Body of pancreas (tissue), 4 donors: ENCODE data around the gene CFB. TPM values are rescaled to one million over a fixed set of nuclear protein-coding genes. Genes with fewer than 3 reads are reported as not detected.

Experiments used
- ATAC-seq: fragments of 150-250 bp; one replicate; pipeline ENCODE4 v1.9.1; 2016
- DNase-seq, 4 donors: peaks; one replicate each; pipeline ENCODE4 v3.0.0-alpha.2; 2019
- H3K27ac ChIP-seq, 4 donors: fragments of 200-600 bp; sonication (generic); 1 replicate in 3 of 4; 2 replicates in 1 of 4; pipeline versions ENCODE4 v1.5.1 to v1.6.1; 2016 to 2019; ENCODE audit warnings: mild to moderate bottlenecking in 1 of 4, mixed read lengths in 1 of 4, moderate library complexity in 1 of 4
- H3K27me3 ChIP-seq, 2 donors: fragments of 200-600 bp; sonication (generic); one replicate each; pipeline ENCODE4 v1.6.0; 2016; ENCODE audit warnings: mild to moderate bottlenecking in 1 of 2
- H3K36me3 ChIP-seq, 2 donors: fragments of 200-600 bp; sonication (generic); replicated peaks in 1 of 2; 2 replicates each; pipeline ENCODE4 v1.5.1; 2016; ENCODE audit warnings: low read depth in 2 of 2; ENCODE audit not compliant: insufficient read depth in 1 of 2
- H3K4me1 ChIP-seq: fragments of 200-600 bp; sonication (generic); one replicate; pipeline ENCODE4 v1.6.0; 2016
- H3K4me3 ChIP-seq, 2 donors: fragments of 200-600 bp; sonication (generic); 1 replicate in 1 of 2; 2 replicates in 1 of 2; pipeline ENCODE4 v1.5.1; 2016 to 2019
- H3K9me3 ChIP-seq, 3 donors: fragments of 200-600 bp; sonication (generic); 1 replicate in 2 of 3; 2 replicates in 1 of 3; pipeline ENCODE4 v1.5.1; 2016
- POLR2A ChIP-seq, 3 donors: fragments of 450-650 bp; IDR thresholded peaks; one replicate each; pipeline ENCODE4 v1.6.1; 2016; ENCODE audit warnings: antibody characterized with exemption in 3 of 3, mild to moderate bottlenecking in 2 of 3
- WGBS, 2 donors: methylation state at CpG; one replicate each; pipeline ENCODE4 v1.1.5; 2017; 5-methylcytosine and 5-hydroxymethylcytosine counted together
- intact Hi-C: fragments of 100-400 bp; cut with DNase I; formaldehyde crosslinking; loops from one replicate; pipeline ENCODE4 v1.15.1; 2023
- total RNA-seq, 2 donors: library from RNA; depleted of rRNA; stranded (reverse); fragments of >200 nt; gene quantifications; one replicate each; pipeline ENCODE4 v1.1.0, GENCODE V29; 2016
- TF ChIP-seq, protein P1 (sequence below), 7 experiments: fragments of 450-650 bp in 4 of 7; fragments of 200-600 bp in 3 of 7; sonication (generic) in 3 of 7; IDR thresholded peaks; one replicate each; pipeline ENCODE4 v1.5.1; 2016 to 2019; ENCODE audit warnings: antibody characterized with exemption in 7 of 7

The CFB gene
- 10 to 100 TPM; 21.0 to 33.9 TPM for total RNA-seq

DNA sequence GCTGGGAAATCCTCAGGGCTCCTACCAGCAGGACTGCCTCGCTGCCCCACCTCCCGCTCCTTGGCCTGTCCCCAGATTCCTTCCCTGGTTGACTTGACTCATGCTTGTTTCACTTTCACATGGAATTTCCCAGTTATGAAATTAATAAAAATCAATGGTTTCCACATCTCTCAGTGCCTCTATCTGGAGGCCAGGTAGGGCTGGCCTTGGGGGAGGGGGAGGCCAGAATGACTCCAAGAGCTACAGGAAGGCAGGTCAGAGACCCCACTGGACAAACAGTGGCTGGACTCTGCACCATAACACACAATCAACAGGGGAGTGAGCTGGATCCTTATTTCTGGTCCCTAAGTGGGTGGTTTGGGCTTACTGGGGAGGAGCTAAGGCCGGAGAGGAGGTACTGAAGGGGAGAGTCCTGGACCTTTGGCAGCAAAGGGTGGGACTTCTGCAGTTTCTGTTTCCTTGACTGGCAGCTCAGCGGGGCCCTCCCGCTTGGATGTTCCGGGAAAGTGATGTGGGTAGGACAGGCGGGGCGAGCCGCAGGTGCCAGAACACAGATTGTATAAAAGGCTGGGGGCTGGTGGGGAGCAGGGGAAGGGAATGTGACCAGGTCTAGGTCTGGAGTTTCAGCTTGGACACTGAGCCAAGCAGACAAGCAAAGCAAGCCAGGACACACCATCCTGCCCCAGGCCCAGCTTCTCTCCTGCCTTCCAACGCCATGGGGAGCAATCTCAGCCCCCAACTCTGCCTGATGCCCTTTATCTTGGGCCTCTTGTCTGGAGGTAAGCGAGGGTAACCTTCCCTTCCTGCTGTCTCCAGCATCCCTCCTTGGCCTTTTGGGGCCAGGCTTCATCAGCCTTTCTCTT lies at the start of gene CFB:
Gene CFB, plus strand, starts transcription at position 589 of the 863 bp plus-strand sequence. Its CDS starts 127 bp downstream, at position 716.
- Histone ChIP-seq H3K27ac (peak within 1 kb of the TSS; percentile 86 to 88 (median 87)), H3K27me3 (no peaks in the 10 kb centered on the region), H3K9me3 (no peaks in the 10 kb centered on the region), H3K4me3 (no peak within 1 kb of the TSS), H3K4me1 (peaks cover 16% of the 10 kb centered on the region), H3K36me3 (no peaks in the 10 kb centered on the region)
- peak; percentile 66 to 91 (median 79) for DNase-seq
- WGBS, 2 donors = 31 to 36% methylated on average over 8 to 11 of the region's 11 CpGs
- peak; percentile 87 for ATAC-seq
- TF ChIP-seq, protein P1, sequence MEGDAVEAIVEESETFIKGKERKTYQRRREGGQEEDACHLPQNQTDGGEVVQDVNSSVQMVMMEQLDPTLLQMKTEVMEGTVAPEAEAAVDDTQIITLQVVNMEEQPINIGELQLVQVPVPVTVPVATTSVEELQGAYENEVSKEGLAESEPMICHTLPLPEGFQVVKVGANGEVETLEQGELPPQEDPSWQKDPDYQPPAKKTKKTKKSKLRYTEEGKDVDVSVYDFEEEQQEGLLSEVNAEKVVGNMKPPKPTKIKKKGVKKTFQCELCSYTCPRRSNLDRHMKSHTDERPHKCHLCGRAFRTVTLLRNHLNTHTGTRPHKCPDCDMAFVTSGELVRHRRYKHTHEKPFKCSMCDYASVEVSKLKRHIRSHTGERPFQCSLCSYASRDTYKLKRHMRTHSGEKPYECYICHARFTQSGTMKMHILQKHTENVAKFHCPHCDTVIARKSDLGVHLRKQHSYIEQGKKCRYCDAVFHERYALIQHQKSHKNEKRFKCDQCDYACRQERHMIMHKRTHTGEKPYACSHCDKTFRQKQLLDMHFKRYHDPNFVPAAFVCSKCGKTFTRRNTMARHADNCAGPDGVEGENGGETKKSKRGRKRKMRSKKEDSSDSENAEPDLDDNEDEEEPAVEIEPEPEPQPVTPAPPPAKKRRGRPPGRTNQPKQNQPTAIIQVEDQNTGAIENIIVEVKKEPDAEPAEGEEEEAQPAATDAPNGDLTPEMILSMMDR (IDR thresholded peaks at IDR 0.05) = no peak
- TF ChIP-seq POLR2A (IDR thresholded peaks at IDR 0.05) = peak in 2 of 3 donors; percentile 71 to 83
- intact Hi-C loops = no loop called here

DNA sequence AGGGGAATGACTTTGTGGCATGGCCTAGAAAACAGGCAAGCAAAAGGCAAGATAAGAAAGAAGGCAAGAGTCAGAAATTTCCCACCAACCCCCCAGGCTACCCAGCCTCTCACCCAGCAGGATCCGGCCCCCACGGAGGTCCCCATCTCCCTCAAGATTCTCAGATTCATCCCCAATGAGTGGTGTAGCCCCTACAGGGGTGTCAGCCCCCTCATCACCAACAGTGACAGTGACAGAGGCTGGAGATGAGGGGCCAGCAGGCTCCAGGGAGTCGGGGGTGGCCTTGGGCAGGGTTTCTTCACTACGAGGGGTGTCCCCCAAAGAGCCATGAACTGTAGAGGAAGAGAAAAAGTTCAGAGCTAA lies 49.4 kb upstream of the CFB start:
- Histone ChIP-seq H3K4me1 (peaks cover 32% of the 10 kb centered on the region), H3K4me3 (no peak overlapping the region), H3K9me3 (no peaks in the 10 kb centered on the region), H3K27ac (peak overlapping the region in 3 of 4 donors; percentile 80 to 87 (median 86)), H3K36me3 (peaks cover 0 to 2% of the 10 kb centered on the region in 2 donors), H3K27me3 (no peaks in the 10 kb centered on the region)
- DNase-seq (no peak), ATAC-seq (no peak)
- WGBS, 2 donors = 47 to 51% methylated on average over 4 of the region's 4 CpGs
- intact Hi-C loops = no loop called here
- TF ChIP-seq, protein P1 (IDR thresholded peaks at IDR 0.05) = no peak
- no peak for TF ChIP-seq POLR2A (IDR thresholded peaks at IDR 0.05)

DNA sequence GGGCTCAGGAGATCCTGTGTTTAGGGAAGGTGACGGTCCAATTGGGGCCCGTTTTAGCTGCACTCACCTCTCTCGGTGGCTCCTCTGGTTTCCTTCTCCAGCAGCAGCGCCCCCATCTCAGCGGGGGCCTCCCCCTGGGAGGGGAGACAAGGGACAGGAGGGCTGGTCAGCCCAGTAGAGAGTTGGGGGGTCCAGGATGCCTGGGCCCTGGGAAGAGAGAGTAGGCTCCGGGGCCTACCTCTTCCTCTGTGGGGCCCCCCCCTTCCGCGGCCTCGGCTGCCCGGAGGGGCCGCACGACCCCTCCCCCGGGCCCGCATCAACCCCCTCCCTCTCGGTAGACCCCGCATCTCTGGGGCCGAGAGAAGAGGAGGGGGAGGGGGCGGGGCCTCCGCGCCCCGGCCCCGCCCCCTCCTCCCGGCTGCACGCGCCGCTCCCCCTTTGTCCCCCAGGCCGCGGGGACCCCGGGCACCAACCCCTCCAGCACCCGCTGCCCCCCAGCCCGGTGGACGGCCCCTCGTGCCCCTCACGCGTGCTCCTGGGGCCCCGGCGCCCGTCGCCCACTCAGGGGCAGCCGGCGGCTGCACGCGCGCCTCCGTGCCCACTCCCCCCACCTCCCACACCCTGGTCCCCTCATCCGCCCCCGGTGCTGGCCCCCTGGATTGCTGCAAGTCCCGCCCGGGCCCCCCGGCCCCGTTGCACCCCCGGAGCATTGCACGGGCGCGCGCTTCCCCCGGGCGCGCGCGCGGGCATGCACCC lies 48.9 kb upstream of the CFB start:
- WGBS, 2 donors = 1 to 4% methylated on average over 6 to 14 of the region's 62 CpGs
- H3K4me3 ChIP-seq = peak overlapping the region; percentile 81 to 89
- intact Hi-C loops = no loop called here
- no peaks in the 10 kb centered on the region for H3K9me3 ChIP-seq
- peak overlapping the region in 3 of 4 donors; percentile 80 to 87 (median 86) for H3K27ac ChIP-seq
- H3K27me3 ChIP-seq = no peaks in the 10 kb centered on the region
- peaks cover 33% of the 10 kb centered on the region for H3K4me1 ChIP-seq
- DNase-seq = no peak
- TF ChIP-seq, protein P1 (IDR thresholded peaks at IDR 0.05) = no peak
- no peak for TF ChIP-seq POLR2A (IDR thresholded peaks at IDR 0.05)
- H3K36me3 ChIP-seq = peaks cover 0 to 2% of the 10 kb centered on the region in 2 donors
- no peak for ATAC-seq

DNA sequence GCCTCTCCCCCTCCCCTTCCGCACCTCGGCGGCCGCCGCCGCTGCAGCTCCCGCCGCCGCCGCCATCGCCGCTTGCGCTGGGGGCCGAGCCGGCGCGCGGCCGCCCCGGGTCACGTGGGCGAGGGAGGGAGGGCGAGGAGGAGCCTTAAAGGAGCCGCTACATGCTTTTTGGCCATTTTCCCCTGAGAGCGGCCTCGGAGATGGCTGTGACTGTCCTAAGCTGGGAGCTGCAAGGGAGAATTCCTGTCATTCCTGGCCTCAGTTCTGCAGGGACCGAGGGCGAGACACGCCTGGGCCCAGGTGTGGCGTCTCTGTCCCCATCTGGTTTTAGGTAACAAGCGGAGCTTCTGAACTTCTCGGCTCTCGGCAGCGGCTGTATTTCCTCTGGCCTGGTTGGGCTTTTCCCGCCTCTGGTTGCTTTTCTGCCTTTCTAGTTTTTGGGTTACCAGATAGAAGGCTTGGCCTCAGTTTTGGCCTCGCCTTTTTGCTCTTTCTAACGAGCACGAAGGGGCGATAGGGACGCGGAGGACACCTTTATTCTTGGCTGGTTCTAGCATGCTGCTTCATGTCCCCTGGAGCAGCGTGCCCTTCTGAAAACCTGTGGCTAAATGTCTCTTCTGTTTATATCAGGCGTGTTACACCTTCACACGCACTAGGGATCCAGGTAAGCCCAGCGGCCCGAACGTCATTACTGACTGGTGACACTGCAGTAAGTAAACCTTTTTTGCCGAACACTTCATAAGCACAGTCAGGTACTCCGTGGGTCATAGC lies 48.1 kb upstream of the CFB start, which contains the start of gene EHMT2:
Gene EHMT2, minus strand, starts transcription at position 87 of the 771 bp plus-strand sequence. Its CDS starts 21 bp downstream, at position 66.
- H3K4me3 ChIP-seq = peak within 1 kb of the TSS; percentile 81 to 89
- no peaks in the 10 kb centered on the region for H3K36me3 ChIP-seq
- peak; percentile 70 for ATAC-seq
- peak; percentile 80 to 85 (median 84) for DNase-seq
- 0% methylated on average over 24 to 26 of the region's 49 CpGs for WGBS, 2 donors
- TF ChIP-seq, protein P1 (IDR thresholded peaks at IDR 0.05) = peak in 2 of 7 experiments; percentile 42 to 62
- TF ChIP-seq POLR2A (IDR thresholded peaks at IDR 0.05) = peak in 2 of 3 donors; percentile 57 to 58
- H3K27me3 ChIP-seq = no peaks in the 10 kb centered on the region
- peak within 1 kb of the TSS; percentile 71 to 87 (median 83) for H3K27ac ChIP-seq
- intact Hi-C loops = no loop called here
- no peaks in the 10 kb centered on the region for H3K9me3 ChIP-seq
- H3K4me1 ChIP-seq = peaks cover 37% of the 10 kb centered on the region
